HUES6 (cell line): ENCODE data around the gene RYR1.

ENCODE experiments used
- H3K27ac ChIP-seq: 2 replicates; pipeline ENCODE4 v1.7.0; 2013; ENCODE audit warnings: low read depth, mild to moderate bottlenecking, low read length, inconsistent platforms
- H3K27me3 ChIP-seq: 2 replicates; pipeline ENCODE4 v1.6.1; 2013; ENCODE audit warnings: low read length; ENCODE audit not compliant: control insufficient read depth, insufficient read depth
- H3K36me3 ChIP-seq: 2 replicates; pipeline ENCODE4 v1.6.1; 2013; ENCODE audit warnings: low read length; ENCODE audit not compliant: control insufficient read depth, insufficient read depth
- H3K4me1 ChIP-seq: 2 replicates; pipeline ENCODE4 v1.6.1; 2013; ENCODE audit warnings: low read length; ENCODE audit not compliant: control insufficient read depth, insufficient read depth
- H3K4me3 ChIP-seq: 2 replicates; pipeline ENCODE4 v1.5.1; 2013; ENCODE audit warnings: low read depth, low read length
- H3K9ac ChIP-seq: one replicate; pipeline ENCODE4 v1.6.1; 2013; ENCODE audit warnings: mild to moderate bottlenecking, low read length
- H3K9me3 ChIP-seq: 2 replicates; pipeline ENCODE4 v1.6.1; 2013; ENCODE audit warnings: low read depth, low read length; ENCODE audit not compliant: control insufficient read depth, insufficient read depth

The RYR1 gene

GRCh38 chr19:38496116-38496515 lies 62.6 kb downstream of the RYR1 start:
- Histone ChIP-seq H3K4me3 (no peak overlapping the region), H3K27ac (no peak overlapping the region), H3K36me3 (peaks cover 37% of the 10 kb centered on the region), H3K9me3 (no peaks in the 10 kb centered on the region), H3K4me1 (peaks cover 7% of the 10 kb centered on the region), H3K27me3 (no peaks in the 10 kb centered on the region), H3K9ac (no peak overlapping the region)

GRCh38 chr19:38496603-38497487 lies 63.4 kb downstream of the RYR1 start:
- Histone ChIP-seq H3K9ac (no peak overlapping the region), H3K27me3 (no peaks in the 10 kb centered on the region), H3K36me3 (peaks cover 34% of the 10 kb centered on the region), H3K4me1 (peaks cover 7% of the 10 kb centered on the region), H3K27ac (no peak overlapping the region), H3K9me3 (no peaks in the 10 kb centered on the region), H3K4me3 (no peak overlapping the region)

GRCh38 chr19:38497907-38498306 lies 64.4 kb downstream of the RYR1 start:
- Histone ChIP-seq H3K4me1 (peaks cover 7% of the 10 kb centered on the region), H3K27ac (no peak overlapping the region), H3K36me3 (peaks cover 36% of the 10 kb centered on the region), H3K9me3 (no peaks in the 10 kb centered on the region), H3K9ac (no peak overlapping the region), H3K27me3 (no peaks in the 10 kb centered on the region), H3K4me3 (no peak overlapping the region)

GRCh38 chr19:38499532-38499931 lies 66.0 kb downstream of the RYR1 start:
- H3K36me3 ChIP-seq, result peaks cover 37% of the 10 kb centered on the region
- no peak overlapping the region for H3K4me3 ChIP-seq
- no peaks in the 10 kb centered on the region for H3K9me3 ChIP-seq
- H3K27me3 ChIP-seq, result no peaks in the 10 kb centered on the region
- no peak overlapping the region for H3K27ac ChIP-seq
- peaks cover 1% of the 10 kb centered on the region for H3K4me1 ChIP-seq
- no peak overlapping the region for H3K9ac ChIP-seq

DNA sequence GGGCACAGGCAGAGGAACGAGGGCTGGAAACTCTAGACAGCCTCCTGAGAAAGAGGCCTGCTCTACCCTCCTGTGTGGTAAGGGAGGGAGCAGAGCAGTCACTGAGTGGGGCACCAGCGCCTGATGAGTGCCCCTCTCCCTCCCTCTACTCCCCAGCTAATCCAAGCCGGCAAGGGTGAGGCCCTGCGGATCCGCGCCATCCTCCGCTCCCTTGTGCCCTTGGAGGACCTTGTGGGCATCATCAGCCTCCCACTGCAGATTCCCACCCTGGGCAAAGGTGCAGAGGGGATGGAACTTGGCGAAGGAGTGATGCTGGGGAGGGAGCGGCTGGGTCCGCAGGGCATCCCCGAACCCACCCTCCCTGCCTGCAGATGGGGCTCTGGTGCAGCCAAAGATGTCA lies 67.0 kb downstream of the RYR1 start:
- Histone ChIP-seq H3K4me1 (no peaks in the 10 kb centered on the region), H3K4me3 (no peak overlapping the region), H3K27me3 (no peaks in the 10 kb centered on the region), H3K9me3 (no peaks in the 10 kb centered on the region), H3K36me3 (peaks cover 37% of the 10 kb centered on the region), H3K27ac (no peak overlapping the region), H3K9ac (no peak overlapping the region)

DNA sequence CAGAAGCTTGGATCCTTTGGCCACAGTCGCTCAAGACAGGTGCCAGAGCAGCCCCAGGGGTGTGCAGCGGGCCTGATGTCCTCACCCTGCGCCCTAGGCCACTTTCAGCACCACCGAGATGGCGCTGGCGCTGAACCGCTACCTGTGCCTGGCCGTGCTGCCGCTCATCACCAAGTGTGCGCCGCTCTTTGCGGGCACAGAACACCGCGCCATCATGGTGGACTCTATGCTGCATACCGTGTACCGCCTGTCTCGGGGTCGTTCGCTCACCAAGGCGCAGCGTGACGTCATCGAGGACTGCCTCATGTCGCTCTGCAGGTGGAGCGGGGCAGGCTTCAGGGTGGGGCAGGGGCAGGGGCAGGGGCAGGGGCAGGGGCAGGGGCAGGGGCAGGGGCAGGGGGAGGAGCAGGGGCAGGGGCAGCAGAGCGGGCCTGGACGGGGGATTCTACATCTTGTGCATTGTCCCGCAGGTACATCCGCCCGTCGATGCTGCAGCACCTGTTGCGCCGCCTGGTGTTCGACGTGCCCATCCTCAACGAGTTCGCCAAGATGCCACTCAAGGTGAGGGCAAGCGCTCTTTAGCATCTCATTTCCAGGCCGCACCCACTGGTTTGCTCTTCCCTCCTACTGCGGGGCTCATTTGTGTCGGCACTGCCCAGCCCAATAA lies 69.1 kb downstream of the RYR1 start:
- Histone ChIP-seq H3K9me3 (no peaks in the 10 kb centered on the region), H3K27me3 (no peaks in the 10 kb centered on the region), H3K4me3 (no peak overlapping the region), H3K9ac (no peak overlapping the region), H3K27ac (no peak overlapping the region), H3K4me1 (peaks cover 8% of the 10 kb centered on the region), H3K36me3 (peaks cover 25% of the 10 kb centered on the region; the same call in 1 of the 2 replicates)

DNA sequence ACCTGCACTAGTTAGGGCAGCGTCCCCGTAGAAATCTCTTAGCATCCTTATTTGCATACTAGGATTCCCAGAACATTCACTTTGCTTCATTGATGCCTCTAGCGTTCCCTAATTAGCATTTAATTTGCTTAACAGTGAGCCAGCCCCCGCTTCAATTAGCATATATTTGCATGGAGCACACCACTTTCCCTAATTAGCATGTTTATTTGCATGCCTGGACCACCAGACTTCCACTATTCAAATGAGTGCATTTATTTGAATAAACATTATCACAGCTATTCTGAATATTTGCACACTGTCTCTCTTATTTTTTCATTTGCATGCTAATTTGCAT lies 69.6 kb downstream of the RYR1 start:
- H3K4me3 ChIP-seq, result no peak overlapping the region
- no peaks in the 10 kb centered on the region for H3K9me3 ChIP-seq
- no peaks in the 10 kb centered on the region for H3K27me3 ChIP-seq
- H3K27ac ChIP-seq, result no peak overlapping the region
- peaks cover 25% of the 10 kb centered on the region; the same call in 1 of the 2 replicates for H3K36me3 ChIP-seq
- no peak overlapping the region for H3K9ac ChIP-seq
- peaks cover 11% of the 10 kb centered on the region for H3K4me1 ChIP-seq

- Histone ChIP-seq H3K27me3 (no peaks in the 10 kb centered on the region), H3K9me3 (no peaks in the 10 kb centered on the region), H3K36me3 (peaks cover 19% of the 10 kb centered on the region; the same call in 1 of the 2 replicates), H3K27ac (no peak overlapping the region), H3K4me3 (no peak overlapping the region), H3K4me1 (peaks cover 11% of the 10 kb centered on the region), H3K9ac (no peak overlapping the region)
Measured at GRCh38 chr19:38505958-38506357, 72.5 kb downstream of the RYR1 start.

DNA sequence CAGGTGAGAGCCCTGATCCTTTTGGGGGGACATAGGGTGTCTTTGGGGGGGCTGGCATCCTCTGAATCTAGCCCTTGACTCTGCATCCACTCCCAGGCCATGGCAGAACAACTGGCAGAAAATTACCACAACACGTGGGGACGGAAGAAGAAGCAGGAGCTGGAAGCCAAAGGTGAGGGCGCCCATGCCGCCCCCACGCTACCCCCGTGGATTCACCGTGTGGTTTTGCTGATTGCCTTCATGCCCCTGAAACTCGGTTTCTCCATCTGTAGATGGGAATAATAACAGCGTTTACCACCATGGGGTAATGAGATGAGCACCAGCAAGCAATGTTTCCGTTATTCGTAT lies 72.9 kb downstream of the RYR1 start:
- Histone ChIP-seq H3K36me3 (peaks cover 17% of the 10 kb centered on the region; the same call in 1 of the 2 replicates), H3K9me3 (no peaks in the 10 kb centered on the region), H3K4me1 (peaks cover 11% of the 10 kb centered on the region), H3K27ac (no peak overlapping the region), H3K9ac (no peak overlapping the region), H3K27me3 (no peaks in the 10 kb centered on the region), H3K4me3 (peak overlapping the region; percentile 36)

- Histone ChIP-seq H3K36me3 (peaks cover 17% of the 10 kb centered on the region; the same call in 1 of the 2 replicates), H3K9me3 (no peaks in the 10 kb centered on the region), H3K4me1 (peaks cover 11% of the 10 kb centered on the region), H3K27me3 (no peaks in the 10 kb centered on the region), H3K9ac (no peak overlapping the region), H3K27ac (no peak overlapping the region), H3K4me3 (peak overlapping the region; percentile 36)
Measured at GRCh38 chr19:38506723-38507550, 73.4 kb downstream of the RYR1 start.
